ENCODE results near the gene SYNDIG1L. TPM values are rescaled to one million over a fixed set of nuclear protein-coding genes. Genes with fewer than 3 reads are reported as not detected.

SYNDIG1L gene
- total RNA-seq, 1 donor from 2014 or later = not detected

- intact Hi-C loops (cut with micrococcal nuclease) = no loop called here
Observed at GRCh38 chr14:74364271-74364880, 61.6 kb downstream of the SYNDIG1L start.

GRCh38 chr14:74362361-74362915 is 63.6 kb downstream of the SYNDIG1L start:
- intact Hi-C loops (cut with micrococcal nuclease) = loop anchor here (1.0 to 2.0 kb wide), 4 partner anchors 38 to 442 kb away; partner anchors contain the start of gene LTBP2

- intact Hi-C loops (cut with micrococcal nuclease) = no loop called here
Observed at GRCh38 chr14:74360163-74360562, 65.8 kb downstream of the SYNDIG1L start.

GRCh38 chr14:74358176-74358829 is 67.7 kb downstream of the SYNDIG1L start:
- intact Hi-C loops (cut with micrococcal nuclease) = no loop called here

DNA sequence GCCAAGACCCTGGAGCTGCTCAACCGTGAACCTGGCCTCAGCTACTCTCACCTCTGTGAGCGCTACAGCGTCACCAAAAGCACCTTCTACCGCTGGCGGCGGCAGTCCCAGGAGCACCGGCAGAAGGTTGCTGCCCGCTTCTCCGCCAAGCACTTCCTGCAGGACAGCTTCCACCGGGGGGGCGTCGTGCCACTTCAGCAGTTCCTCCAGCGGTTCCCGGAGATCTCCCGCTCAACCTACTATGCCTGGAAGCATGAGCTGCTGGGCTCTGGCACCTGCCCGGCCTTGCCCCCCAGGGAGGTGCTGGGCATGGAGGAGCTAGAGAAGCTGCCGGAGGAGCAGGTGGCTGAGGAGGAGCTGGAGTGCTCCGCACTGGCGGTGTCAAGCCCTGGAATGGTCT is 68.4 kb downstream of the SYNDIG1L start:
- intact Hi-C loops (cut with micrococcal nuclease) = no loop called here

GRCh38 chr14:74356892-74357575 is 69.0 kb downstream of the SYNDIG1L start:
- intact Hi-C loops (cut with micrococcal nuclease) = no loop called here

Other genes starting within 250 kb of the SYNDIG1L start
- not detected in 2 replicates for gene VSX2, start 186.8 kb downstream of the SYNDIG1L start, total RNA-seq
- gene ABCD4, start 123.3 kb downstream of the SYNDIG1L start, total RNA-seq = 49.2 and 52.3 TPM in 2 replicates
- gene VRTN, start 77.7 kb downstream of the SYNDIG1L start, total RNA-seq = not detected in 2 replicates
- 38.7 and 45.7 TPM in 2 replicates for gene NPC2, start 67.1 kb upstream of the SYNDIG1L start, total RNA-seq
- gene ISCA2, start 67.6 kb upstream of the SYNDIG1L start, total RNA-seq = 24.0 and 24.8 TPM in 2 replicates
- gene LTBP2, start 186.0 kb upstream of the SYNDIG1L start, total RNA-seq = 0.07 and 0.83 TPM in 2 replicates